WERI-Rb-1 (cell line): Measurements from ENCODE around the gene SLC5A6.

ENCODE experiments used
- DNase-seq: peaks from one replicate; pipeline ENCODE4 v3.0.0-alpha.2; 2020
- H3K27ac ChIP-seq: fragments of 250-450 bp; sonication (Bioruptor Pico); 2 replicates; pipeline ENCODE4 v1.5.1; 2020; ENCODE audit warnings: mild to moderate bottlenecking, moderate library complexity
- H3K27me3 ChIP-seq: fragments of 250-450 bp; sonication (Bioruptor Pico); 2 replicates; pipeline ENCODE4 v1.5.1; 2021; ENCODE audit warnings: mild to moderate bottlenecking, low read depth, moderate library complexity; ENCODE audit not compliant: insufficient read depth, severe bottlenecking
- H3K36me3 ChIP-seq: fragments of 250-450 bp; sonication (Bioruptor Pico); 2 replicates; pipeline ENCODE4 v1.5.1; 2020; ENCODE audit warnings: mild to moderate bottlenecking, moderate library complexity
- H3K4me3 ChIP-seq: 2 replicates; pipeline ENCODE4 v1.5.1; 2011; ENCODE audit warnings: low read depth, mild to moderate bottlenecking, control low read depth, low read length
- H3K9me3 ChIP-seq: fragments of 250-450 bp; sonication (Bioruptor Pico); 2 replicates; pipeline ENCODE4 v1.5.1; 2021; ENCODE audit warnings: mild to moderate bottlenecking, moderate library complexity; ENCODE audit not compliant: severe bottlenecking
- TF ChIP-seq, protein P1 (sequence below): IDR thresholded peaks from 2 replicates; pipeline ENCODE4 v1.5.1; 2011; ENCODE audit warnings: low read depth, mild to moderate bottlenecking, control low read depth, inconsistent platforms, low read length

Gene SLC5A6

DNA sequence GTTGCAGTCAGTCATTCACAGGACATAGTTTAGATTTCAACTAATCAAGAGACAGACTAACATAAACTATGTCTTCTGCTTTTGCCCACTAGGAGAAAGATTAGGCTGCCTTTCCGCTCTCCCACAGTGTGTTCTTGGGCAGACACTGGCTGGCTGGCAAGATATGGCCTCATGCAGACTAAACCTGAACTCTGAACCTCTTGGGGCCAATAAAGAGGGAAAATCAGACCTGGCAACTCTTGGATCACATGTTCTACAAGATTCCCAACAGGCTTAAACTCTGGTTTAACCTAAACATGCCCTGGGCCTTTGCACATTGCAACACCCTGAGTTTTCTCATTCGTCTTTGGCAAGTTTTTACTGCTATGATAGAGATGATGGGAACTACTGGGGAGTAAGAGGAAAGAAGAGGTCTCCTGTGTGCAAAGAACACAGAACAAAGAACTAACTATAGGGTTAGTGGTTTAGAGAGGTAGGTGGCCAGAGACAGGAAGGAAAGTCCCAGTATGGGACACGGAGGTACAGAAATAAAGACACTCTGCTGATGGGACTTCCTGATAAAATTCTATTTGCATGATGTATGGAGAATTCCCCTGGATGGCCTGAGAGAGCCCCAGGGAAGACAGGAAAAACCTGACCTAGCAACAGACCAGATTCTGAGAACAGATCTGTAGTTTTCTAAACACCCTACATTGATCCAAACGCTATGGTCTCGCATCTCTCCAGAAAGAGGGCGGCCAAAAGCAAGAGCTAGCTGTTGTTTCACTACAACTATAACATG, 2.3 kb downstream of the SLC5A6 start:
- no peak for DNase-seq
- TF ChIP-seq, protein P1, sequence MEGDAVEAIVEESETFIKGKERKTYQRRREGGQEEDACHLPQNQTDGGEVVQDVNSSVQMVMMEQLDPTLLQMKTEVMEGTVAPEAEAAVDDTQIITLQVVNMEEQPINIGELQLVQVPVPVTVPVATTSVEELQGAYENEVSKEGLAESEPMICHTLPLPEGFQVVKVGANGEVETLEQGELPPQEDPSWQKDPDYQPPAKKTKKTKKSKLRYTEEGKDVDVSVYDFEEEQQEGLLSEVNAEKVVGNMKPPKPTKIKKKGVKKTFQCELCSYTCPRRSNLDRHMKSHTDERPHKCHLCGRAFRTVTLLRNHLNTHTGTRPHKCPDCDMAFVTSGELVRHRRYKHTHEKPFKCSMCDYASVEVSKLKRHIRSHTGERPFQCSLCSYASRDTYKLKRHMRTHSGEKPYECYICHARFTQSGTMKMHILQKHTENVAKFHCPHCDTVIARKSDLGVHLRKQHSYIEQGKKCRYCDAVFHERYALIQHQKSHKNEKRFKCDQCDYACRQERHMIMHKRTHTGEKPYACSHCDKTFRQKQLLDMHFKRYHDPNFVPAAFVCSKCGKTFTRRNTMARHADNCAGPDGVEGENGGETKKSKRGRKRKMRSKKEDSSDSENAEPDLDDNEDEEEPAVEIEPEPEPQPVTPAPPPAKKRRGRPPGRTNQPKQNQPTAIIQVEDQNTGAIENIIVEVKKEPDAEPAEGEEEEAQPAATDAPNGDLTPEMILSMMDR, result no peak
- no peaks in the 10 kb centered on the region for H3K27me3 ChIP-seq
- H3K4me3 ChIP-seq, result no peak overlapping the region
- peaks cover 71% of the 10 kb centered on the region for H3K36me3 ChIP-seq
- H3K27ac ChIP-seq, result no peak overlapping the region
- no peaks in the 10 kb centered on the region for H3K9me3 ChIP-seq

DNA sequence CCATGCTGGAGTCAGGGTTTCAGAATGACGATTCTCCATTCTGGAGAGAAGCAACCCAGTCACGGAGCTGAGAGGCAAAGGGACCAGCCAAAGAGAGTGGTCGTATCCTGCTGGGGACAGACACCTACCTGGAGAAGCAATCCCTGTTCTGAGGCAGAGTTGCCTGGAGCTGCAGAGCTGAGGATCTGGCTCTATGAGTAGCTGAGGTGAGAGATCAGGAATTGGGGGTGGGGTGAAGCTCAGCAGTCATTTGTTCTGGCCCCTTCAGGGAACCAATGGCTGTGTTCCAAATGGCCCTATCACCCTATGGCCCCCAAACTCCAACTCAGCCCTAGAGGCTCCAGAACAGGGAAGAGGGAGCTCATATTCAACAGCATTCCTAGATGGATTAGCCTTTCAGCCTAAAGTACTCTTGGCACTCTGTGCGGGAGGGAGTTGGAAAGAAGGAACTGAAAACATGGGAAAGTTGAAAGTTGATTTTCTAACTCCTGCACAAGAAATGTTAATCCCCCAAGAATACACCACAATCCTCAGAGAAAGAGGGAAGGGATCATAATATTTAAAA, 3.5 kb downstream of the SLC5A6 start:
- no peak overlapping the region for H3K4me3 ChIP-seq
- H3K36me3 ChIP-seq, result peaks cover 75% of the 10 kb centered on the region
- no peak overlapping the region for H3K27ac ChIP-seq

DNA sequence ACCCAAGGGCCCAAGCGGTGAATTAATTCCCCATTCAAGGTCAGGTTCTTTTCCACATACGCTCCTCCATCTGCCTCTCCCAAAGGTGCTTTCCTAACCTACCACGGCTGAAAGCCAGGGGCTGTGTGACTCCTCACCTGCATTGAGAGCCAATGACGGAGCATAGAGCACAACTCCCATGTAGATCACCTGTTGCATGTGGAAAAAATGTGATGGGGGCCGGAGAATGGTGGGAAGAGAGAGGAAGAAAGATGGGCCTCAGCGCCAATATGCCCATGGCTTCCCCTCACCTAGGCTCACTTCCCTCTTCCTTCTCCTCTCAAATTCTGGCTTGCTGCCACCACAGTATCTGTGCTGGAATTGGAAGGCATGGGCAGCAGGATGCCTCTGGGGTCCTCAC, 5.7 kb downstream of the SLC5A6 start:
- no peak for DNase-seq
- TF ChIP-seq, protein P1, result no peak
- no peaks in the 10 kb centered on the region for H3K9me3 ChIP-seq
- H3K27ac ChIP-seq, result no peak overlapping the region
- peaks cover 86% of the 10 kb centered on the region for H3K36me3 ChIP-seq
- H3K4me3 ChIP-seq, result no peak overlapping the region
- no peaks in the 10 kb centered on the region for H3K27me3 ChIP-seq

More for the DNA sequence above, 3.5 kb downstream of the SLC5A6 start:
- no peak for DNase-seq
- TF ChIP-seq, protein P1, result no peak
- H3K9me3 ChIP-seq, result no peaks in the 10 kb centered on the region
- no peaks in the 10 kb centered on the region for H3K27me3 ChIP-seq

GRCh38 chr2:27205206-27205605, 6.9 kb downstream of the SLC5A6 start:
- H3K27me3 ChIP-seq, result no peaks in the 10 kb centered on the region
- no peak overlapping the region for H3K27ac ChIP-seq
- H3K4me3 ChIP-seq, result no peak overlapping the region
- H3K36me3 ChIP-seq, result peaks cover 92% of the 10 kb centered on the region
- no peak for DNase-seq
- no peaks in the 10 kb centered on the region for H3K9me3 ChIP-seq
- TF ChIP-seq, protein P1, result no peak

DNA sequence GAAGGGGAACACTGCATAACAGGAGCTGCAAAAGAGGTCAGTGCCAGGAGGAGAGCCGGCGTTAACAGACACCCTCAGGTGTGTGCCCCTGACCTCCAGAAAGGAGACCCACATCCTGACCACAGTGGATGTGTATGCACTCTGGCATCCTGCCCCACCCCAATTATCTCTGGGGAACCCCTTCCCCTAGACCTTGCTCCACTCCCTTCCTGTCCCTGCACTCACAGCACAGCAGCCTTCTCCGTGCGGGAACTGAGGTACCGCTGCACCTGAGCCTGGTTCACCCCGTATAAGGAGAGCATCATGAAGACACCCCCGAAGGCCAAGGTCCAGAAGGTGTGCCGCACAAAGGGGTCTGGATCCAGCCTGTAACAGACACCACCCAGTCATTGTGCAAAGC, 7.5 kb downstream of the SLC5A6 start:
- TF ChIP-seq, protein P1, result no peak
- Histone ChIP-seq H3K27ac (no peak overlapping the region), H3K27me3 (no peaks in the 10 kb centered on the region), H3K4me3 (no peak overlapping the region), H3K36me3 (peaks cover 92% of the 10 kb centered on the region), H3K9me3 (no peaks in the 10 kb centered on the region)
- DNase-seq, result no peak

GRCh38 chr2:27203741-27204140, 8.3 kb downstream of the SLC5A6 start:
- Histone ChIP-seq H3K4me3 (no peak overlapping the region), H3K27me3 (no peaks in the 10 kb centered on the region), H3K27ac (no peak overlapping the region), H3K36me3 (peaks cover 84% of the 10 kb centered on the region), H3K9me3 (no peaks in the 10 kb centered on the region)
- DNase-seq, result no peak
- TF ChIP-seq, protein P1, result no peak
